Stimulated activated naive CD8-positive, alpha-beta T cell treated with anti-CD3 and anti-CD28 coated beads, Interleukin-15, Interleukin-2, amounts not matched to agents 100 U/mL and 50 U/mL, for 24 hours (primary cell): ENCODE measurements around the gene SCN7A.
"Not testable (repeated sequence)": the region's sequence is repeated elsewhere in the genome, so short reads cannot be mapped to it uniquely, and the experiment has no call there.

ENCODE experiments used
- ATAC-seq: fragments of 150-1000 bp; cut with Tn5 transposase; one replicate; pipeline ENCODE4 v1.10.0; 2021
- DNase-seq: peaks from one replicate; pipeline ENCODE4 v3.0.0; 2021

SCN7A gene

GRCh38 chr2:166454006-166454595, 39.9 kb downstream of the SCN7A start:
- ATAC-seq = no peak
- DNase-seq = no peak

GRCh38 chr2:166451468-166451867, 42.6 kb downstream of the SCN7A start:
- DNase-seq (no peak), ATAC-seq (no peak)

GRCh38 chr2:166449439-166449838, 44.6 kb downstream of the SCN7A start:
- no peak for ATAC-seq
- no peak for DNase-seq

- DNase-seq = no peak
- no peak for ATAC-seq
Measured at GRCh38 chr2:166448106-166448505, 45.9 kb downstream of the SCN7A start.

- ATAC-seq = no peak
- DNase-seq = no peak
Measured at GRCh38 chr2:166444306-166444705, 49.7 kb downstream of the SCN7A start.

GRCh38 chr2:166440313-166440712, 53.7 kb downstream of the SCN7A start:
- ATAC-seq (no peak), DNase-seq (no peak)

- no peak for ATAC-seq
Measured at GRCh38 chr2:166439078-166439477, 55.0 kb downstream of the SCN7A start.

GRCh38 chr2:166436976-166437375, 57.1 kb downstream of the SCN7A start:
- no peak for ATAC-seq

More at GRCh38 chr2:166439078-166439477, 55.0 kb downstream of the SCN7A start:
- no peak for DNase-seq

GRCh38 chr2:166436189-166436588, 57.9 kb downstream of the SCN7A start:
- ATAC-seq (no peak), DNase-seq (no peak)

More at GRCh38 chr2:166436976-166437375, 57.1 kb downstream of the SCN7A start:
- DNase-seq = no peak

GRCh38 chr2:166434491-166434890, 59.6 kb downstream of the SCN7A start:
- DNase-seq (no peak), ATAC-seq (no peak)

GRCh38 chr2:166433457-166433856, 60.6 kb downstream of the SCN7A start:
- no peak for ATAC-seq
- DNase-seq = no peak

GRCh38 chr2:166432331-166432730, 61.7 kb downstream of the SCN7A start:
- no peak for DNase-seq
- ATAC-seq = no peak

- DNase-seq (no peak), ATAC-seq (no peak)
Measured at GRCh38 chr2:166424841-166425240, 69.2 kb downstream of the SCN7A start.

GRCh38 chr2:166419616-166419934, 74.5 kb downstream of the SCN7A start:
- ATAC-seq (no peak), DNase-seq (no peak)

GRCh38 chr2:166418853-166419615, 75.0 kb downstream of the SCN7A start:
- no peak for DNase-seq
- ATAC-seq = no peak

- ATAC-seq (no peak), DNase-seq (no peak)
Measured at GRCh38 chr2:166417669-166418068, 76.4 kb downstream of the SCN7A start.

- no peak for ATAC-seq
- no peak for DNase-seq
Measured at GRCh38 chr2:166413255-166413654, 80.8 kb downstream of the SCN7A start.

GRCh38 chr2:166411473-166412230, 82.4 kb downstream of the SCN7A start:
- DNase-seq (no peak), ATAC-seq (no peak)

GRCh38 chr2:166410828-166411472, 83.1 kb downstream of the SCN7A start:
- ATAC-seq (no peak), DNase-seq (no peak)

- not testable (repeated sequence) for DNase-seq, ATAC-seq
Measured at GRCh38 chr2:166407746-166408145, 86.3 kb downstream of the SCN7A start.

GRCh38 chr2:166406374-166406773, 87.7 kb downstream of the SCN7A start:
- DNase-seq (no peak), ATAC-seq (no peak)

GRCh38 chr2:166405569-166405926, 88.5 kb downstream of the SCN7A start:
- ATAC-seq (no peak), DNase-seq (no peak)
